Neutrophil (primary cell): Measurements from ENCODE around the gene RAPGEF1.

Source experiments
- H3K27ac ChIP-seq: fragments of 200-600 bp; sonication (generic); 2 replicates; pipeline ENCODE4 v1.5.1; 2016; ENCODE audit warnings: mild to moderate bottlenecking, moderate library complexity
- H3K27me3 ChIP-seq: fragments of 200-600 bp; sonication (generic); 2 replicates; pipeline ENCODE4 v1.6.0; 2016; ENCODE audit warnings: mild to moderate bottlenecking
- H3K36me3 ChIP-seq: fragments of 200-600 bp; sonication (generic); 2 replicates; pipeline ENCODE4 v1.5.1; 2017
- H3K4me1 ChIP-seq, 2 experiments: fragments of 200-600 bp in 1 of 2; sonication (generic) in 1 of 2; 1 replicate in 1 of 2; 2 replicates in 1 of 2; pipeline versions ENCODE4 v1.5.1 to v1.6.1; 2013 to 2016; ENCODE audit warnings: low read depth in 1 of 2, low read length in 1 of 2, mild to moderate bottlenecking in 1 of 2, moderate library complexity in 1 of 2; ENCODE audit not compliant: control insufficient read depth in 1 of 2, insufficient read depth in 1 of 2
- H3K4me3 ChIP-seq, 2 experiments: fragments of 200-600 bp in 1 of 2; sonication (generic) in 1 of 2; 1 replicate in 1 of 2; 2 replicates in 1 of 2; pipeline ENCODE4 v1.5.1; 2013 to 2016; ENCODE audit warnings: low read depth in 1 of 2, low read length in 1 of 2, mild to moderate bottlenecking in 1 of 2, moderate library complexity in 1 of 2
- H3K9me3 ChIP-seq: fragments of 200-600 bp; sonication (generic); 2 replicates; pipeline ENCODE4 v1.5.1; 2016
- CTCF ChIP-seq: fragments of 200-600 bp; sonication (generic); IDR thresholded peaks from 2 replicates; pipeline ENCODE4 v1.5.1; 2016; ENCODE audit warnings: antibody characterized with exemption

Gene RAPGEF1

GRCh38 chr9:131721076-131721475 lies 18.8 kb downstream of the RAPGEF1 start:
- H3K4me3 ChIP-seq, result no peak overlapping the region
- no peaks in the 10 kb centered on the region for H3K4me1 ChIP-seq
- no peaks in the 10 kb centered on the region for H3K9me3 ChIP-seq
- no peaks in the 10 kb centered on the region for H3K27me3 ChIP-seq
- peaks cover 5% of the 10 kb centered on the region for H3K36me3 ChIP-seq
- no peak overlapping the region for H3K27ac ChIP-seq
- no peak for TF ChIP-seq CTCF

- Histone ChIP-seq H3K27me3 (no peaks in the 10 kb centered on the region), H3K36me3 (peaks cover 5% of the 10 kb centered on the region), H3K4me1 (no peaks in the 10 kb centered on the region), H3K4me3 (no peak overlapping the region), H3K27ac (no peak overlapping the region), H3K9me3 (no peaks in the 10 kb centered on the region)
- TF ChIP-seq CTCF, result no peak
These were observed 19.5 kb downstream of the RAPGEF1 start for GRCh38 chr9:131720330-131720729.

GRCh38 chr9:131719262-131719908 lies 20.5 kb downstream of the RAPGEF1 start:
- Histone ChIP-seq H3K27ac (no peak overlapping the region), H3K4me3 (no peak overlapping the region), H3K4me1 (no peaks in the 10 kb centered on the region), H3K9me3 (no peaks in the 10 kb centered on the region), H3K36me3 (peaks cover 5% of the 10 kb centered on the region), H3K27me3 (no peaks in the 10 kb centered on the region)
- TF ChIP-seq CTCF, result no peak

GRCh38 chr9:131717719-131718460 lies 22.0 kb downstream of the RAPGEF1 start:
- H3K27me3 ChIP-seq, result no peaks in the 10 kb centered on the region
- H3K27ac ChIP-seq, result no peak overlapping the region
- no peaks in the 10 kb centered on the region for H3K4me1 ChIP-seq
- H3K9me3 ChIP-seq, result no peaks in the 10 kb centered on the region
- H3K4me3 ChIP-seq, result no peak overlapping the region
- no peak for TF ChIP-seq CTCF
- peaks cover 5% of the 10 kb centered on the region for H3K36me3 ChIP-seq

- Histone ChIP-seq H3K4me1 (no peaks in the 10 kb centered on the region), H3K27me3 (no peaks in the 10 kb centered on the region), H3K27ac (no peak overlapping the region), H3K36me3 (peaks cover under 1% of the 10 kb centered on the region), H3K4me3 (no peak overlapping the region), H3K9me3 (no peaks in the 10 kb centered on the region)
- TF ChIP-seq CTCF, result no peak
These were observed 24.0 kb downstream of the RAPGEF1 start for GRCh38 chr9:131715906-131716305.
